HG03565 (cell line): ENCODE measurements around the gene LZIC.
"Not testable (repeated sequence)": the region's sequence is repeated elsewhere in the genome, so short reads cannot be mapped to it uniquely, and the experiment has no call there.

Source experiments
- ATAC-seq: cut with Tn5 transposase; IDR thresholded peaks from one replicate; pipeline ENCODE4 v1.9.1; 2021; ENCODE audit warnings: mild to moderate bottlenecking, moderate library complexity; ENCODE audit not compliant: unreplicated experiment

LZIC gene

GRCh38 chr1:9942939-9943788 lies at the start of gene LZIC, which contains the start of gene NMNAT1:
LZIC (minus strand) TSS chr1:9943391; CDS start chr1:9936619, 6,772 bp downstream.
NMNAT1 (plus strand) TSS chr1:9943475; CDS start chr1:9972074, 28,599 bp downstream.
- peak; percentile 79 for ATAC-seq

- ATAC-seq = no peak
Measured at GRCh38 chr1:9992910-9993309, 49.7 kb upstream of the LZIC start.

GRCh38 chr1:9990944-9991343 lies 47.8 kb upstream of the LZIC start:
- ATAC-seq = no peak

- no peak for ATAC-seq
Measured at GRCh38 chr1:9989773-9990172, 46.6 kb upstream of the LZIC start.

- no peak for ATAC-seq
Measured at GRCh38 chr1:9985001-9985400, 41.8 kb upstream of the LZIC start.

- no peak for ATAC-seq
Measured at GRCh38 chr1:9984253-9984652, 41.1 kb upstream of the LZIC start.

GRCh38 chr1:9960706-9961562 lies 17.7 kb upstream of the LZIC start:
- no peak for ATAC-seq

GRCh38 chr1:9960011-9960410 lies 16.8 kb upstream of the LZIC start:
- no peak for ATAC-seq

- no peak for ATAC-seq
Measured at GRCh38 chr1:9957726-9958125, 14.5 kb upstream of the LZIC start.

GRCh38 chr1:9946315-9946714 lies 3.1 kb upstream of the LZIC start:
- no peak for ATAC-seq

GRCh38 chr1:9942399-9942938 lies 722 bp downstream of the LZIC start:
- no peak for ATAC-seq

- no peak for ATAC-seq
Measured at GRCh38 chr1:9929431-9930385, 13.5 kb downstream of the LZIC start.

- no peak for ATAC-seq
Measured at GRCh38 chr1:9927259-9927658, 15.9 kb downstream of the LZIC start.

- no peak for ATAC-seq
Measured at GRCh38 chr1:9922342-9922741, 20.8 kb downstream of the LZIC start.

GRCh38 chr1:9920606-9921005 lies 22.6 kb downstream of the LZIC start:
- ATAC-seq = no peak

GRCh38 chr1:9917901-9918300 lies 25.3 kb downstream of the LZIC start:
- no peak for ATAC-seq

- not testable (repeated sequence) for ATAC-seq
Measured at GRCh38 chr1:9917495-9917894, 25.7 kb downstream of the LZIC start.

GRCh38 chr1:9916452-9916851 lies 26.7 kb downstream of the LZIC start:
- no peak for ATAC-seq

- no peak for ATAC-seq
Measured at GRCh38 chr1:9914610-9914937, 28.6 kb downstream of the LZIC start.

- no peak for ATAC-seq
Measured at GRCh38 chr1:9912264-9912936, 30.8 kb downstream of the LZIC start.
